Upper lobe of right lung (tissue), 1 donor: Measurements from ENCODE around the gene CIT. TPM values are rescaled to one million over a fixed set of nuclear protein-coding genes. Genes with fewer than 3 reads are reported as not detected.

Experiments used
- ATAC-seq: fragments of 200-7000 bp; cut with Tn5 transposase; one replicate; pipeline ENCODE4 v1.9.1; 2020; ENCODE audit warnings: mild to moderate bottlenecking, moderate library complexity
- DNase-seq: peaks from one replicate; pipeline ENCODE4 v3.0.0-alpha.2; 2020
- H3K27ac ChIP-seq: fragments of 200-600 bp; one replicate; pipeline ENCODE4 v1.8.0; 2022
- H3K27me3 ChIP-seq: fragments of 200-600 bp; one replicate; pipeline ENCODE4 v1.8.0; 2022; ENCODE audit warnings: mild to moderate bottlenecking
- H3K36me3 ChIP-seq: fragments of 200-600 bp; one replicate; pipeline ENCODE4 v1.8.0; 2022
- H3K4me1 ChIP-seq: fragments of 200-600 bp; one replicate; pipeline ENCODE4 v1.8.0; 2022
- H3K4me3 ChIP-seq: fragments of 200-600 bp; one replicate; pipeline ENCODE4 v1.8.0; 2022; ENCODE audit warnings: mild to moderate bottlenecking
- H3K9me3 ChIP-seq: fragments of 200-600 bp; one replicate; pipeline ENCODE4 v1.8.0; 2022
- intact Hi-C: fragments of 100-400 bp; cut with DNase I; formaldehyde crosslinking; loops from one replicate; pipeline ENCODE4 v1.11.0; 2022
- total RNA-seq: library from RNA; stranded (reverse); fragmentation: NEBNext Ultra II Directional; extraction: Animal tissue kit (Norgen Biotek cat#: 25700); gene quantifications from one replicate; pipeline ENCODE4 v1.2.1, GENCODE V29; 2021
- TF ChIP-seq, protein P1 (sequence below): fragments of 200-600 bp; IDR thresholded peaks from one replicate; pipeline ENCODE4 v1.8.0; 2022; ENCODE audit warnings: antibody characterized with exemption
- donor health status: DM: no; HTN: yes; CAD: no; lungs with severe emphysema.

Gene CIT
- total RNA-seq, 1 donor from 2014 or later = 6.8 TPM

DNA sequence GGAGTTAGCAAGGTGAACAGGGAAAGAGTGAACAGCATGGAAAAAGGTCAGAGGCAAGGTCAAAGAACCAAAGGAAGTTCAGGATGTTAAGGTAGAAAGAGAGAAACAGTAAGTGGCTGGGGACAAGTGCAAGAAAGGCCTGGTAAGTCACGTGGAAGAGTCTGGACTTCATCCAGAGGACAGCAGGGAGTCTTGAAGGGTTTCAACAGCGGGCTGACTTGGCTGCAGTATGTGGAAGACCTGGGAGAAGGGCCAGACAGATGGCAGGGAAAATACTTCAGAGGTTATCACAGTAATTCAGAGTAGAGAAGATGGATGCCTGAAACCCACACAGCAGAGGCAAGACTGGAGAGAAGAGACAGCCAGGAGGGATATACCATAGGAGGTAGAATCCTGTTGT, 34.0 kb downstream of the CIT start:
- ATAC-seq (no peak), DNase-seq (no peak)
- Histone ChIP-seq H3K4me3 (no peak overlapping the region), H3K27me3 (no peaks in the 10 kb centered on the region), H3K9me3 (no peaks in the 10 kb centered on the region), H3K36me3 (no peaks in the 10 kb centered on the region), H3K4me1 (no peaks in the 10 kb centered on the region), H3K27ac (no peak overlapping the region)
- intact Hi-C loops = no loop called here
- TF ChIP-seq, protein P1, sequence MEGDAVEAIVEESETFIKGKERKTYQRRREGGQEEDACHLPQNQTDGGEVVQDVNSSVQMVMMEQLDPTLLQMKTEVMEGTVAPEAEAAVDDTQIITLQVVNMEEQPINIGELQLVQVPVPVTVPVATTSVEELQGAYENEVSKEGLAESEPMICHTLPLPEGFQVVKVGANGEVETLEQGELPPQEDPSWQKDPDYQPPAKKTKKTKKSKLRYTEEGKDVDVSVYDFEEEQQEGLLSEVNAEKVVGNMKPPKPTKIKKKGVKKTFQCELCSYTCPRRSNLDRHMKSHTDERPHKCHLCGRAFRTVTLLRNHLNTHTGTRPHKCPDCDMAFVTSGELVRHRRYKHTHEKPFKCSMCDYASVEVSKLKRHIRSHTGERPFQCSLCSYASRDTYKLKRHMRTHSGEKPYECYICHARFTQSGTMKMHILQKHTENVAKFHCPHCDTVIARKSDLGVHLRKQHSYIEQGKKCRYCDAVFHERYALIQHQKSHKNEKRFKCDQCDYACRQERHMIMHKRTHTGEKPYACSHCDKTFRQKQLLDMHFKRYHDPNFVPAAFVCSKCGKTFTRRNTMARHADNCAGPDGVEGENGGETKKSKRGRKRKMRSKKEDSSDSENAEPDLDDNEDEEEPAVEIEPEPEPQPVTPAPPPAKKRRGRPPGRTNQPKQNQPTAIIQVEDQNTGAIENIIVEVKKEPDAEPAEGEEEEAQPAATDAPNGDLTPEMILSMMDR = no peak

DNA sequence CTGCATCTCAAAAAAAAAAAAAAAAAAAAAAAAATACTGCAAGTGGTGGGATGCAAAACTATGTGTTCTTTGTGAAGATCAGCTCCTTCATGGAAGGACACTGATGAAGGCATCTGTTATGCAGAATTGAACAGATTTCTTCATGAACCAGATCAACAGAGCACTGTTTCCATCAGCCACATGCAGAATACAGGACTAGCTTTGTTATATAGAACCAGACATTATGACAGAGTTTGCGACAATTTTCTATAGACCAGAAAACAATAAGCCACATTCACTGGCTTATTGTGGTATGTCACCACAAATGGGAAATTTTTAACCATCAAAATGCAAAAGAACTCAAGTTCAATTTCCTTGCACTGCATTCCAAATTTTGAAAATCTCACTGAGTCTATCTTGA, 34.7 kb downstream of the CIT start:
- DNase-seq (no peak), ATAC-seq (no peak)
- Histone ChIP-seq H3K9me3 (no peaks in the 10 kb centered on the region), H3K27ac (no peak overlapping the region), H3K27me3 (no peaks in the 10 kb centered on the region), H3K4me3 (no peak overlapping the region), H3K4me1 (no peaks in the 10 kb centered on the region), H3K36me3 (no peaks in the 10 kb centered on the region)
- intact Hi-C loops = no loop called here
- TF ChIP-seq, protein P1 = no peak

DNA sequence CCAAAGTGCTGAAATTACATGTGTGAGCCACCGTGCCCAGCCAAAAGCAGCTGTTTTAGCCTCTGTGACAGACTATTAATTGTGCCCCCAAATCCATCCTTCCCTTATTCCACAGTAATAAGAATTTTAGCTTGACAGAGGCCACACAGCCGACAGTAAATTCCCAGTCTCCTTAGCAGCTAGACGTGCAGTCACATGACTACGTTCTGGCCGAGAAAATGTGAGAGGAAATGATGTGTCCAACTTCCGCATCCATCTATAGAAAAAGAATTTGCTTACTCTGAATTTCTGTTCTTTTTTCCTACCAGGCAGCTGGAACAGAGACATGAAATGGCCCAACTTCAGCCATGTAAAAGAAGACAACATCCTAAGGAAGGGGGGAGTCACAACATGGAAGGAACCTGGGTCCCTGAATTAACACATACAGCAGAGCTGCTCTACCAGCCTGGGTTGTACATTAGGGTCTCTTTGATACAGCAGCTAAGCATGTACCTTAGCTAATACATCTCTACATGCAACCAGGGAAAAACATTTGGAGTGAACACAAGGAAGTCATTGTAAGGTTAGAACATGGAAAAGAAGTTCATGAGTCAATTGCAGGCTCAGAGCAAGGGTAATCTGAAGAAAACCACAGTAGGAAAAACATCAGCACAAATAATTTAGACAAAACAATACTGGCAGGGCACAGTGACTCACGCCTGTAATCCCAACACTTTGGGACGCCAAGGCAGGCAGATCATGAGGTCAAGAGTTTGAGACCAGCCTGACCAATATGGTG, 35.5 kb downstream of the CIT start:
- no peak for DNase-seq
- Histone ChIP-seq H3K27me3 (no peaks in the 10 kb centered on the region), H3K9me3 (no peaks in the 10 kb centered on the region), H3K36me3 (no peaks in the 10 kb centered on the region), H3K27ac (no peak overlapping the region), H3K4me3 (no peak overlapping the region), H3K4me1 (no peaks in the 10 kb centered on the region)
- intact Hi-C loops = no loop called here
- no peak for ATAC-seq
- TF ChIP-seq, protein P1 = no peak

DNA sequence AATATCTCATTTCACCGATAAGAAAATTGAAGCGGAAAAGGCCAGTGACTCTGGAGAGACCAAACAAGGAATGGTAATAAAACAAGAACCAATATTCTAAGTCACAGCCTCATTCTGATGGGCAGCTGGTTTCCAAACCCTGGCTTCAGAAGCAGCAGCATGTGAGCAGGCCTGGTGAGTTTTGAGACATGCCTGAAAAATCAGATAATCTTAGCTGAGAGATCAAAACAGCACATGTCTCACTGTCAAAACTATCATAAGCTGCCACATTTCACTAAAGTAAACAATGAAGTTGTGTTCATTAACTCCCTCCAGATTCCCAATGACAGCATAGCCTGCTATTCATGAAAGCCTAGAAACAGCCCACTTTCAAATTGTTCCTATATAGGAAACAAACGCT, 36.5 kb downstream of the CIT start:
- Histone ChIP-seq H3K36me3 (no peaks in the 10 kb centered on the region), H3K27me3 (no peaks in the 10 kb centered on the region), H3K4me3 (no peak overlapping the region), H3K27ac (no peak overlapping the region), H3K4me1 (no peaks in the 10 kb centered on the region), H3K9me3 (no peaks in the 10 kb centered on the region)
- DNase-seq (no peak), ATAC-seq (no peak)
- TF ChIP-seq, protein P1 = no peak
- intact Hi-C loops = no loop called here

DNA sequence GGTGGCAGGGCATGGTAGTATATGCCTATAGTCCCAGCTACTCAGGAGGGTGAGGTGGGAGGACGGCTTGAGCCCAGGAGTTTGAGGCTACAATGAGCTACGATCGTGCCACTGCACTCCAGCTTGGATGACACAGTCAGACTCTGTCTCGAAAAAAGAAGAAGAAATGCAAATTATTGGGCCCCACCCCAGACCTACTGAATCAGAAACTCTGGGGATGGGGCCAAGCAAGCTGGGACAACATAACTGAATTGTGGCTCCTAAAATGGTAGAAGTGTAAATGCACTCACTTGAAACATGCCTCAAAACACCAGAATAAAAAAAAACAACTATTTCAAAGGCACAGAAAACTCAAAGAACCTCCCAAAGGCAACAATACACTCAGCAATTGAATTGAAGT, 37.0 kb downstream of the CIT start:
- Histone ChIP-seq H3K36me3 (no peaks in the 10 kb centered on the region), H3K9me3 (no peaks in the 10 kb centered on the region), H3K27ac (no peak overlapping the region), H3K4me3 (no peak overlapping the region), H3K4me1 (no peaks in the 10 kb centered on the region), H3K27me3 (no peaks in the 10 kb centered on the region)
- ATAC-seq = no peak
- intact Hi-C loops = no loop called here
- DNase-seq = no peak
- TF ChIP-seq, protein P1 = no peak
